IPS-20b (cell line): ENCODE results near the gene ALPL.
"Not testable (repeated sequence)": the region's sequence is repeated elsewhere in the genome, so short reads cannot be mapped to it uniquely, and the experiment has no call there.

Source experiments
- H3K27ac ChIP-seq: one replicate; pipeline ENCODE4 v1.5.1; 2013; ENCODE audit warnings: low read length
- H3K27me3 ChIP-seq: 2 replicates; pipeline ENCODE4 v1.6.1; 2013; ENCODE audit warnings: mild to moderate bottlenecking, low read length, inconsistent platforms; ENCODE audit not compliant: insufficient read depth
- H3K36me3 ChIP-seq: 2 replicates; pipeline ENCODE4 v1.6.1; 2013; ENCODE audit warnings: low read depth, mild to moderate bottlenecking, inconsistent platforms, low read length, moderate library complexity; ENCODE audit not compliant: insufficient read depth
- H3K4me1 ChIP-seq: 2 replicates; pipeline ENCODE4 v1.6.1; 2013; ENCODE audit warnings: mild to moderate bottlenecking, control low read depth, inconsistent platforms, low read length, moderate library complexity; ENCODE audit not compliant: insufficient read depth
- H3K4me3 ChIP-seq: 2 replicates; pipeline ENCODE4 v1.5.1; 2013; ENCODE audit warnings: mild to moderate bottlenecking, low read length, inconsistent platforms
- H3K9ac ChIP-seq: 2 replicates; pipeline ENCODE4 v1.6.1; 2013; ENCODE audit warnings: low read depth, mild to moderate bottlenecking, inconsistent platforms, low read length, moderate library complexity
- H3K9me3 ChIP-seq: 2 replicates; pipeline ENCODE4 v1.6.1; 2013; ENCODE audit warnings: mild to moderate bottlenecking, low read depth, low read length, inconsistent platforms; ENCODE audit not compliant: insufficient read depth

The ALPL gene

DNA sequence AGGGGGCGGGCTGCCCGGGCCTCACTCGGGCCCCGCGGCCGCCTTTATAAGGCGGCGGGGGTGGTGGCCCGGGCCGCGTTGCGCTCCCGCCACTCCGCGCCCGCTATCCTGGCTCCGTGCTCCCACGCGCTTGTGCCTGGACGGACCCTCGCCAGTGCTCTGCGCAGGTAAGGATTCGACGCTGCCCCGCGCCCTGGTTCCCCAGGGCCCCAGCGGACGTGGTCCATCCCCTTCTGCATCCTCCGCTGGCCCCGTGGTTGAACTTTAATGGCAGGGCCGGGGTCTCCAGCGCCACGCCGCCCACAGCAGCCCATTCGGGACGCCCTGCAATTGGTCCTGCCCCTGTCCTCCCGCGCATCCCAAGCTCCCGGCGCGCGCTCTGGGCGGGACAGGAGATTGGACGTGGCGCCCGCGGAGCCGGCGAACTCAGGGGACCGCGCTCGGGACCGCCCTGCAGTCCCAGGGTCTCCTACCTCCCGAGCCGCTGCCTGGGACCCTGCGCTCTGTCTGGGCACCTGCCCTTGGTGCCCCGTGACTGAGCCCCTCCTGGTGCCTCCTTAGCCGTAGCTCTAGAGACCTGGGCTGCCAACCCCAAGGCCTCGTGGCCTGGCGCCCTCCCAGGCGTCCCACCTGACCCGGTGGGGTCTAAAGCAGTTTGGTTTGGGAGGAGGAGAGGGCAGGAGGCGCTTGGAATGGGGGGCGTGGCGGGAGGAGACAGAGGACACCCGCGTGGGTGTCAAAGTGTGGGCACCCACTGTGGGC lies at the start of gene ALPL:
TSS of gene ALPL (plus strand) at position 73 of the 762 bp plus-strand sequence. CDS start 44,659 bp downstream, outside the sequence.
- H3K4me3 ChIP-seq, result peak within 1 kb of the TSS; percentile 87
- peak within 1 kb of the TSS; percentile 83; the same call in 1 of the 2 replicates for H3K9ac ChIP-seq
- H3K4me1 ChIP-seq, result peaks cover 16% of the 10 kb centered on the region; the same call in 1 of the 2 replicates

DNA sequence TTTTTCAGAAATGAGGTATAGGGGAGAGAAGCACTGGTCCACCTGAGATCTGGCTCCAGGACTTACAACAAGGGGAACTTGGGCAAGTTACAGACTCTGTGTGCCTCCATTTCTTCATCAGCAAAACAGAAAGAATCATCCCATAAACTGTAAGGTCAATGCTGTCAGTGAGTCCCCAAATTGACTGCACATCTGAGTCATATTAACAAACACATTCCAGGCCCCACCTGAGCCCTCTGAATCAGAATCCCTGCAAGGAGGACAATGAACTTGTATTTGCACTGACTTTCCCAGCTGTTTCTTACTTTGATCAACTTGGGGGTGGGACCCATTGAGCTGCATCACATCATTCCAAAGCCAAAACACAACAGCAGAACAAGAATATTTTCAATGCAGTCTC lies 44.1 kb upstream of the ALPL start:
- H3K9me3 ChIP-seq, H3K4me1 ChIP-seq, H3K4me3 ChIP-seq, H3K36me3 ChIP-seq, H3K27ac ChIP-seq, H3K27me3 ChIP-seq, H3K9ac ChIP-seq: not testable (repeated sequence)

More for the DNA sequence above, at the start of gene ALPL:
- peaks cover 17% of the 10 kb centered on the region; the same call in 1 of the 2 replicates for H3K36me3 ChIP-seq
- no peaks in the 10 kb centered on the region for H3K9me3 ChIP-seq
- H3K27ac ChIP-seq, result no peak within 1 kb of the TSS
- peaks cover 15% of the 10 kb centered on the region for H3K27me3 ChIP-seq

DNA sequence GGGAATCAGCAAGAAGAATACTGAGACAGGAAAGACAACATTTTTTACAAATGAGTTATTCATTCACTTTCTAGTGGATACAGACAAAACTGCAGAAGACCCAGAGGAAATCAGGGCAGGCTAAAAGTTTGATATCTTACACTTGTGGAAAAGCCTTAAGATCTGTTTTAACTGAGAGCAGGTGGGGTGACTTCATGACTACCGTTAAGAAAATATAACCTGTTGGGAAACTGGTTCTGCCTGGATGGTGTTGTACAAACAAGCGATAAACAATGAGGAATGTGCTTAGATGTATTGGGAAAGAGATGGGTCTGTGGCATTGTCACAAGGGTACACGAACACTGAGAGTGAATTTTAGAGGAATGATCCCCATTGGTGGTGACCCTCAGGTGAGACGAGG lies 41.3 kb upstream of the ALPL start:
- not testable (repeated sequence) for H3K4me3 ChIP-seq, H3K27me3 ChIP-seq, H3K36me3 ChIP-seq, H3K9me3 ChIP-seq, H3K27ac ChIP-seq, H3K9ac ChIP-seq, H3K4me1 ChIP-seq

- no peak overlapping the region for H3K4me3 ChIP-seq
- H3K4me1 ChIP-seq, result peaks cover 9% of the 10 kb centered on the region
- H3K9me3 ChIP-seq, result no peaks in the 10 kb centered on the region
- no peak overlapping the region for H3K27ac ChIP-seq
- no peaks in the 10 kb centered on the region for H3K27me3 ChIP-seq
- no peaks in the 10 kb centered on the region; the same call in 1 of the 2 replicates for H3K36me3 ChIP-seq
- no peak overlapping the region for H3K9ac ChIP-seq
Observed at GRCh38 chr1:21468599-21468998, 40.6 kb upstream of the ALPL start.

DNA sequence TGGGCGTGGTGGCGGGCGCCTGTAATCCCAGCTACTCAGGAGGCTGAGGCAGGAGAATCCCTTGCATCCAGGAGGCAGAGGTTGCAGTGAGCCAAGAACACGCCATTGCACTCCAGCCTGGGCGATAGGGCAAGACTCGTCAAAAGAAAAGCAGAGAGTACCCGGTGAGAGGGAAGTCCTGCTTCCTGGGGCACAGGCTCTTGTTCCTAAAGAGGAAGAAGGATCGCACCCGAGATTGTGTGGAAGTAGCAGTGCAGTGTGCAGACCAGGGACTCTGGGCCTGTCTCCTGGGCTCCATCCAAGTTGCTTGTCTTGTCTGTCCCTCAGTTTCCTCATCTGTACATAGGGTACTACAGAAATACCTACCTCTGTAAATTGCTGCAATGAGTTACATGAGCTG lies 39.6 kb upstream of the ALPL start:
- no peak overlapping the region for H3K9ac ChIP-seq
- no peak overlapping the region for H3K27ac ChIP-seq
- H3K4me3 ChIP-seq, result no peak overlapping the region
- no peaks in the 10 kb centered on the region for H3K9me3 ChIP-seq
- no peaks in the 10 kb centered on the region for H3K27me3 ChIP-seq
- no peaks in the 10 kb centered on the region; the same call in 1 of the 2 replicates for H3K36me3 ChIP-seq
- peaks cover 9% of the 10 kb centered on the region for H3K4me1 ChIP-seq

GRCh38 chr1:21472861-21473260 lies 36.4 kb upstream of the ALPL start:
- Histone ChIP-seq H3K27me3 (no peaks in the 10 kb centered on the region), H3K27ac (no peak overlapping the region), H3K4me1 (peaks cover 8% of the 10 kb centered on the region), H3K9me3 (no peaks in the 10 kb centered on the region), H3K4me3 (no peak overlapping the region), H3K9ac (no peak overlapping the region), H3K36me3 (no peaks in the 10 kb centered on the region; the same call in 1 of the 2 replicates)

DNA sequence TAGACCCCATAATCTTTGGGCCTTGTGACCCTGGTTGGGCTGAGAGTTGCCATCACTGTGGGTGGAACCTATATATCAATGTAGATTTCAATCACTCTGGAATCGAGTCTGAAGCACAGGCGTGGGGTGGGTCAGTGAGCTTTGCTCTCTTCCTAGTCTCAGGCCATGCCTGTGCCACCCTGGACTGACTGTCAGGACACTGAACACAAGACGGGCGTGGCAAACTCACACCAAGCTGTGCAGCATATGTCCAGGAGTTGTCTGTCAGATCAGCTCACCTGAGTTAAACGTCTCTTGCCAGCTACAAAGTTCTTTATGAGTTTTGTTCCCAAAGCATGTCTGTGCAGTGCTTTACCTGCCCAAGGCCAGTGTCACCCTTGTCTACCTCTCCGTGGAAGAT lies 30.9 kb upstream of the ALPL start:
- no peak overlapping the region for H3K4me3 ChIP-seq
- H3K4me1 ChIP-seq, result no peaks in the 10 kb centered on the region
- H3K9ac ChIP-seq, result no peak overlapping the region
- H3K9me3 ChIP-seq, result no peaks in the 10 kb centered on the region
- no peaks in the 10 kb centered on the region; the same call in 1 of the 2 replicates for H3K36me3 ChIP-seq
- H3K27ac ChIP-seq, result no peak overlapping the region
- peaks cover 7% of the 10 kb centered on the region for H3K27me3 ChIP-seq

GRCh38 chr1:21483881-21484280 lies 25.3 kb upstream of the ALPL start:
- not testable (repeated sequence) for H3K4me3 ChIP-seq, H3K36me3 ChIP-seq, H3K9me3 ChIP-seq, H3K4me1 ChIP-seq, H3K27me3 ChIP-seq, H3K9ac ChIP-seq, H3K27ac ChIP-seq

GRCh38 chr1:21489146-21489545 lies 20.1 kb upstream of the ALPL start:
- Histone ChIP-seq H3K9ac (no peak overlapping the region), H3K4me1 (peaks cover 7% of the 10 kb centered on the region; the same call in 1 of the 2 replicates), H3K36me3 (no peaks in the 10 kb centered on the region), H3K27ac (no peak overlapping the region), H3K9me3 (peaks cover 6% of the 10 kb centered on the region), H3K27me3 (no peaks in the 10 kb centered on the region), H3K4me3 (no peak overlapping the region)

- no peak overlapping the region for H3K9ac ChIP-seq
- no peak overlapping the region for H3K27ac ChIP-seq
- H3K4me3 ChIP-seq, result no peak overlapping the region
- no peaks in the 10 kb centered on the region for H3K27me3 ChIP-seq
- peaks cover 6% of the 10 kb centered on the region for H3K9me3 ChIP-seq
- peaks cover 7% of the 10 kb centered on the region; the same call in 1 of the 2 replicates for H3K4me1 ChIP-seq
- H3K36me3 ChIP-seq, result no peaks in the 10 kb centered on the region
Observed at GRCh38 chr1:21490774-21491487, 18.3 kb upstream of the ALPL start.

DNA sequence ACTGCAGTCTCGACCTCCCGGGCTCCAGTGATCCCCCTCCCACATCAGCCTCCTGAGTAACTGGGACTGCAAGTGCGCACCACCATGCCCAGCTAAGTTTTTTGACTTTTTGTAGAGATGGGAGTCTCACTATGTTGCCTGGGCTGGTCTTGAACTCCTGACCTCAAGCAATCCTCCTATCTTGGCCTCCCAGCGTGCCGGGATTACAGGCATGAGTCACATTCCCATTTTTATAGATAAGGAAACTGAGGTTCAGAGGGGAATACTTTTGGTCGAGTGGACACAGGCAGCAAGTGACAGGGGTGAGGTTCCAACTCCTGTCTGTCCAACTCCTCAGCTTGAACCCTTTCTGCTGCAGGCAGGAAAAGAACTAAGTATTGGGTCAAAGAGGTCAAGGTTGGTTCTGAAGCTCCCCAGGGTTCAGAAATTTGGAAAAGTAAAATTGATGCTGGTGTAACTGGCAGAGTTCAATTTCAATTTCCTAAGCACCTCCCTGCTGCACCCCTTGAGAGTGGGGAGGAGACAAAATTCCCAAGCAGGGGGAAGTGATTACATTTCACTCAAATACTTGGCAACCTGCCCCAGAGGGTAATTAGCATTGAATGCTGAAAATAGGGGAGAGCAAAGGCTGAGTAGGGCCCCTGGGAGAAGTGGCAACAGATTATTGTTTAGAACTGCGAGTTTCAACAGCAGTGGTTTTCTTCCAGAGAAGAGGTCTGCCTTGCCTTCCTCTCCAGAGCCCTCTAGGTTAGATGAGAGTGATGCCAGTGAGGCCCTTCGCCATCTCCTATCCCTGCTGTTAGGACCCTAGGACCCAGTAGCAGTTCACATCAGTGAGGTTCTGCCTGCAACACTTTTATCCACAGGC lies 17.5 kb upstream of the ALPL start:
- Histone ChIP-seq H3K4me3 (no peak overlapping the region), H3K36me3 (no peaks in the 10 kb centered on the region), H3K27ac (no peak overlapping the region), H3K9ac (no peak overlapping the region), H3K27me3 (no peaks in the 10 kb centered on the region), H3K9me3 (peaks cover 6% of the 10 kb centered on the region), H3K4me1 (peaks cover 7% of the 10 kb centered on the region; the same call in 1 of the 2 replicates)
